22Rv1 (cell line): ENCODE measurements around the gene PDZRN3.

Experiments used
- H3K27ac ChIP-seq: fragments of 450-650 bp; 2 replicates; pipeline ENCODE4 v1.5.1; 2017
- CTCF ChIP-seq: fragments of 450-650 bp; IDR thresholded peaks from 2 replicates; pipeline ENCODE4 v1.5.1; 2017; ENCODE audit warnings: mild to moderate bottlenecking
- ZFX ChIP-seq: fragments of 450-650 bp; IDR thresholded peaks from 2 replicates; pipeline ENCODE4 v1.6.1; 2017; ENCODE audit warnings: antibody characterized with exemption, borderline replicate concordance

The PDZRN3 gene

GRCh38 chr3:73540969-73541740 is 83.6 kb downstream of the PDZRN3 start:
- no peak overlapping the region for H3K27ac ChIP-seq
- TF ChIP-seq CTCF (no peak), ZFX (no peak)

GRCh38 chr3:73538486-73538885 is 86.3 kb downstream of the PDZRN3 start:
- no peak overlapping the region for H3K27ac ChIP-seq
- TF ChIP-seq CTCF = no peak
- no peak for TF ChIP-seq ZFX

- H3K27ac ChIP-seq = no peak overlapping the region
- TF ChIP-seq CTCF (no peak), ZFX (no peak)
Observed at GRCh38 chr3:73536952-73537351, 87.8 kb downstream of the PDZRN3 start.

- H3K27ac ChIP-seq = no peak overlapping the region
- TF ChIP-seq CTCF (no peak), ZFX (no peak)
Observed at GRCh38 chr3:73536336-73536895, 88.3 kb downstream of the PDZRN3 start.

GRCh38 chr3:73535931-73536330 is 88.8 kb downstream of the PDZRN3 start:
- TF ChIP-seq CTCF (no peak), ZFX (no peak)
- H3K27ac ChIP-seq = no peak overlapping the region

GRCh38 chr3:73535137-73535536 is 89.6 kb downstream of the PDZRN3 start:
- no peak overlapping the region for H3K27ac ChIP-seq
- no peak for TF ChIP-seq ZFX
- no peak for TF ChIP-seq CTCF

- TF ChIP-seq ZFX (no peak), CTCF (no peak)
- no peak overlapping the region for H3K27ac ChIP-seq
Observed at GRCh38 chr3:73530022-73530396, 94.7 kb downstream of the PDZRN3 start.
